Caco-2 (cell line): ENCODE measurements around the gene ZNF326. TPM values are rescaled to one million over a fixed set of nuclear protein-coding genes. Genes with fewer than 3 reads are reported as not detected.
A peak's percentile ranks its signal among the peaks of the same experiment; 100 is the strongest.

Experiments used
- BruUV-seq: library from RNA; stranded (reverse); fragments of 400-500 nt; replicated peaks from 2 replicates; lab custom pipeline; 2021; lab: Mats Ljungman, UMichigan
- CTCF ChIA-PET: fragments of 300-600 bp; sonication (Branson Sonifier 250); formaldehyde crosslinking; loops from one replicate; lab custom pipeline; 2022; ENCODE audit warnings: antibody characterized with exemption; lab: Charles Lee
- POLR2A ChIA-PET: fragments of 300-600 bp; sonication (Branson Sonifier 250); formaldehyde crosslinking; loops from one replicate; lab custom pipeline; 2022; ENCODE audit warnings: antibody characterized with exemption; lab: Charles Lee
- DNase-seq, 2 experiments: peaks; one replicate each; pipeline versions ENCODE4 v3.0.0 to v3.0.0-alpha.2; 2020 to 2022
- H3K27me3 ChIP-seq: replicated peaks from 2 replicates; pipeline ENCODE4 v1.6.0; 2011; ENCODE audit warnings: low read length; ENCODE audit not compliant: control insufficient read depth, insufficient read depth
- H3K36me3 ChIP-seq: 2 replicates; pipeline ENCODE4 v1.5.1; 2011; ENCODE audit warnings: low read length; ENCODE audit not compliant: control insufficient read depth, insufficient read depth
- H3K4me1 ChIP-seq: fragments of 250-450 bp; sonication (Bioruptor Pico); 2 replicates; pipeline ENCODE4 v1.5.1; 2020; ENCODE audit warnings: mild to moderate bottlenecking
- H3K4me3 ChIP-seq: 2 replicates; pipeline ENCODE4 v1.5.1; 2011; ENCODE audit warnings: low read depth, mild to moderate bottlenecking, control low read depth, low read length
- H3K9me3 ChIP-seq: fragments of 250-450 bp; sonication (Bioruptor Pico); 2 replicates; pipeline ENCODE4 v1.5.1; 2020; ENCODE audit warnings: mild to moderate bottlenecking, moderate library complexity
- H3K27ac Mint-ChIP-seq: one replicate; pipeline ENCODE4 v1.8.0; 2022; ENCODE audit warnings: mixed read lengths; ENCODE audit not compliant: unreplicated experiment
- H3K27me3 Mint-ChIP-seq: one replicate; pipeline ENCODE4 v1.8.0; 2022; ENCODE audit warnings: mixed read lengths; ENCODE audit not compliant: insufficient read depth, unreplicated experiment
- H3K36me3 Mint-ChIP-seq: one replicate; pipeline ENCODE4 v1.8.0; 2022; ENCODE audit warnings: mild to moderate bottlenecking, mixed read lengths; ENCODE audit not compliant: insufficient read depth, unreplicated experiment
- H3K4me1 Mint-ChIP-seq: one replicate; pipeline ENCODE4 v1.8.0; 2022; ENCODE audit warnings: low read depth, mixed read lengths; ENCODE audit not compliant: unreplicated experiment
- H3K4me3 Mint-ChIP-seq: one replicate; pipeline ENCODE4 v1.8.0; 2022; ENCODE audit warnings: mild to moderate bottlenecking, moderate library complexity, mixed read lengths; ENCODE audit not compliant: unreplicated experiment
- H3K9me3 Mint-ChIP-seq: one replicate; pipeline ENCODE4 v1.8.0; 2022; ENCODE audit warnings: mixed read lengths; ENCODE audit not compliant: unreplicated experiment
- intact Hi-C: fragments of 100-400 bp; cut with micrococcal nuclease; formaldehyde crosslinking; loops from one replicate; pipeline ENCODE4 v1.10.0; 2022; ENCODE audit not compliant: unreplicated experiment
- total RNA-seq: library from RNA; stranded (reverse); gene quantifications from 2 replicates; pipeline ENCODE4 v1.2.3, GENCODE V29; 2022
- TF ChIP-seq, protein P1 (sequence below), 2 experiments: fragments of 200-600 bp in 1 of 2; IDR thresholded peaks; 1 replicate in 1 of 2; 2 replicates in 1 of 2; pipeline versions ENCODE4 v1.5.1 to v1.8.0; 2011 to 2022; ENCODE audit warnings: antibody characterized with exemption in 1 of 2, control low read depth in 1 of 2, inconsistent platforms in 1 of 2, low read depth in 1 of 2, low read length in 1 of 2, mild to moderate bottlenecking in 1 of 2, moderate library complexity in 1 of 2; ENCODE audit not compliant: insufficient read depth in 1 of 2, severe bottlenecking in 1 of 2, unreplicated experiment in 1 of 2

Gene ZNF326
- total RNA-seq, 1 experiment from 2014 or later: 31.7 TPM

DNA sequence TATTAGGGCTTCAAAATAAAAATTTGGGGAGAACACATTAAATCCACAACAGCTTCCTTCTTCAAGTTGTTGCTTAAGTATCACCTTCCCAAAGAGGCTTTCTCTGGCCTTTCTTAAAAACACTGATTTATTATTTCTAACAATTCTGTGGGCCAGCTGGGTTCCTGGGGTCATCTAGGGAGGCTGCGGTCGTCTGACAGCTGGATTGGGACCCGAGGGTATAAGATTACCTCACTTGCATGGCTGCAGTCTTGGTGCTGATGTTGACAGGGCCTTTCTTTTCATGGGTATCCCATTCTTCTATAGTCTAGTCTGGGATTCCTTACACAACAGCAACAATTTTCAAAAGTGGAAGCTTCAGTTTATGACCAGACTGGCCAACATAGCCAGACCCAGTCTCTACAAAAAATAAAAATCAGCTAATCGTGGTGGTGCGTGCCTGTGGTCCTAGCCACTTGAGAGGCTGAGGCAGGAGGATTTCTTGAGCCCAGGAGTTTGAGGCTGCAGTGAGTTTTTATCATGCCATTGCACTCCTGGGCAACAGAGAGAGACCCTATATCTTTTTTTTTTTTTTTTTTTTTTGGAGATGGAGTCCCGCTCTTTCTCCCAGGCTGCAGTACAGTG, 46.1 kb upstream of the ZNF326 start:
- H3K4me1 Mint-ChIP-seq: peaks cover 5% of the 10 kb centered on the region

DNA sequence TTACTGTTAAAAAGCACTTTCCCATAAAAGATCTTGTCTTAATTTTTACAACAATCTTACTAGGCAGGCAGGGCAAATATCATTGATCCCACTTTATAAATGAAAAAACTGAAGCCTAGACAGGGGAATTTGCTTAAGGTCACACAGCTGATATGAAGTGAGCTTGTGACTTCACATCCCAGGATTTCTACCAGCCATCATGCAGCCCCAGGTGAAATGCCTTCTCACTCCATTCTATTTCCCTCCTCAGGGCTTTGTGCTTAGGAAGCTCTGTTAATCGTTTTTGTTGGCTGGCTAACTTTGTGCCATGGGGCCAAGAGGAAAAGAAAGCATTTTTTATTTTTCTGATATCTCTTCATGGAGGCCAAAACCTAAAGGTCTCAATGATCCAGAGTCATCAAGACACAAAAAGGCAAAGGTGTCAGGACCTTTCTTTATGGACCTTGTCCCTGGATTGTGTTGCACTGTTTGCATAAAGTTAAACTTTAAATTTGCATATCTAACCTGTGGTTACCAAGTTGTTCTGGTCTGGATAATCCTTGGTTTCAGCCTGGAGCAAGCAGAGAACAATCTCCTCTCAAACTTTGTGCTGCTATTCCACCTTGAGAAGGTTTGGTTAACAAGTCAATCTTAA, 44.8 kb upstream of the ZNF326 start:
- CTCF ChIA-PET: interaction anchor here (0.7 to 1.3 kb wide), 2 partner anchors 106 to 145 kb away, joined by 4 read pairs; no protein-coding TSS in a partner anchor
- H3K36me3 Mint-ChIP-seq: no peaks in the 10 kb centered on the region
- no peak overlapping the region for H3K4me3 ChIP-seq
- no peaks in the 10 kb centered on the region for H3K9me3 ChIP-seq
- peaks cover 42% of the 10 kb centered on the region for H3K4me1 ChIP-seq
- no peaks in the 10 kb centered on the region for H3K9me3 Mint-ChIP-seq
- H3K4me1 Mint-ChIP-seq: peaks cover 13% of the 10 kb centered on the region
- H3K36me3 ChIP-seq: no peaks in the 10 kb centered on the region
- no TSS peak for BruUV-seq
- H3K4me3 Mint-ChIP-seq: no peak overlapping the region
- intact Hi-C loops: loop anchor here (1.0 to 2.0 kb wide), 3 partner anchors 48 to 142 kb away; no protein-coding TSS in a partner anchor
- DNase-seq: peak in 1 of 2 experiments; percentile 24
- TF ChIP-seq, protein P1, sequence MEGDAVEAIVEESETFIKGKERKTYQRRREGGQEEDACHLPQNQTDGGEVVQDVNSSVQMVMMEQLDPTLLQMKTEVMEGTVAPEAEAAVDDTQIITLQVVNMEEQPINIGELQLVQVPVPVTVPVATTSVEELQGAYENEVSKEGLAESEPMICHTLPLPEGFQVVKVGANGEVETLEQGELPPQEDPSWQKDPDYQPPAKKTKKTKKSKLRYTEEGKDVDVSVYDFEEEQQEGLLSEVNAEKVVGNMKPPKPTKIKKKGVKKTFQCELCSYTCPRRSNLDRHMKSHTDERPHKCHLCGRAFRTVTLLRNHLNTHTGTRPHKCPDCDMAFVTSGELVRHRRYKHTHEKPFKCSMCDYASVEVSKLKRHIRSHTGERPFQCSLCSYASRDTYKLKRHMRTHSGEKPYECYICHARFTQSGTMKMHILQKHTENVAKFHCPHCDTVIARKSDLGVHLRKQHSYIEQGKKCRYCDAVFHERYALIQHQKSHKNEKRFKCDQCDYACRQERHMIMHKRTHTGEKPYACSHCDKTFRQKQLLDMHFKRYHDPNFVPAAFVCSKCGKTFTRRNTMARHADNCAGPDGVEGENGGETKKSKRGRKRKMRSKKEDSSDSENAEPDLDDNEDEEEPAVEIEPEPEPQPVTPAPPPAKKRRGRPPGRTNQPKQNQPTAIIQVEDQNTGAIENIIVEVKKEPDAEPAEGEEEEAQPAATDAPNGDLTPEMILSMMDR (IDR thresholded peaks at IDR 0.05; ENCODE audit: insufficient read depth in 1 of 2, low read depth in 1 of 2, low read length in 1 of 2, severe bottlenecking in 1 of 2, unreplicated experiment in 1 of 2): no peak
- no peaks in the 10 kb centered on the region for H3K27me3 ChIP-seq
- peak overlapping the region; percentile 57 for H3K27ac Mint-ChIP-seq
- H3K27me3 Mint-ChIP-seq: no peaks in the 10 kb centered on the region
- POLR2A ChIA-PET: interaction anchor here (0.6 kb wide), 1 partner anchor 633 kb away, joined by 3 read pairs; no protein-coding TSS in a partner anchor

More for the DNA sequence above, 46.1 kb upstream of the ZNF326 start:
- no peaks in the 10 kb centered on the region for H3K27me3 ChIP-seq
- no TSS peak for BruUV-seq
- TF ChIP-seq, protein P1 (IDR thresholded peaks at IDR 0.05; ENCODE audit: insufficient read depth in 1 of 2, low read depth in 1 of 2, low read length in 1 of 2, severe bottlenecking in 1 of 2, unreplicated experiment in 1 of 2): no peak
- H3K36me3 Mint-ChIP-seq: no peaks in the 10 kb centered on the region
- intact Hi-C loops: no loop called here
- DNase-seq: no peak
- no peaks in the 10 kb centered on the region for H3K27me3 Mint-ChIP-seq
- CTCF ChIA-PET: interaction anchor here (1.3 kb wide), 1 partner anchor 105 kb away, joined by 4 read pairs; no protein-coding TSS in a partner anchor
- peaks cover 32% of the 10 kb centered on the region for H3K4me1 ChIP-seq
- H3K4me3 Mint-ChIP-seq: no peak overlapping the region
- no peaks in the 10 kb centered on the region for H3K36me3 ChIP-seq
- H3K4me3 ChIP-seq: no peak overlapping the region
- POLR2A ChIA-PET: interaction anchor here (0.5 kb wide), 1 partner anchor 1058 kb away, joined by 7 read pairs; no protein-coding TSS in a partner anchor
- H3K9me3 Mint-ChIP-seq: no peaks in the 10 kb centered on the region
- H3K27ac Mint-ChIP-seq: no peak overlapping the region
- no peaks in the 10 kb centered on the region for H3K9me3 ChIP-seq

DNA sequence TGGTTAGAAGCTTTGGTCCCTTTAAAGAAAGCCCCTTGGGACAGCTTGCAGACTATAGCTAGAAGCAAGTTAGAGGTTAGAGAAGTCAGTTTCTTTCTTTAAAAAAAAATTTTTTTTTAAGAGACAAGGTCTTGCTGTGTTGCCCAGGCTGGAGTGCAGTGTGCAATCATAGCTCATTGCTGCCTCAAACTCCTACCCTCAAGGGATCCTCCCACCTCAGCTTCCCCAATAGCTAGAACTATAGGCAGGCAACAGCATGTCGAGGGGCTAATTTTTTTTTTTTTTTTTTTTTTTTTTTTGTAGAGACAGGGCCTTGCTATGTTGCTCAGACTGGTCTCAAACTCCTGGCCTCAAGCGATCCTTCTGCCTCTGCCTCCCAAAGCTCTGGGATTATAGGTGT, 44.2 kb upstream of the ZNF326 start:
- no peaks in the 10 kb centered on the region for H3K27me3 Mint-ChIP-seq
- Histone ChIP-seq H3K27me3 (no peaks in the 10 kb centered on the region), H3K4me1 (peaks cover 48% of the 10 kb centered on the region), H3K36me3 (no peaks in the 10 kb centered on the region), H3K4me3 (no peak overlapping the region), H3K9me3 (no peaks in the 10 kb centered on the region)
- no peak overlapping the region for H3K4me3 Mint-ChIP-seq
- ChIA-PET CTCF (interaction anchor here (0.7 kb wide), 1 partner anchor 146 kb away, joined by 4 read pairs; no protein-coding TSS in a partner anchor), POLR2A (interaction anchor here (0.6 kb wide), 1 partner anchor 633 kb away, joined by 3 read pairs; no protein-coding TSS in a partner anchor)
- TF ChIP-seq, protein P1 (IDR thresholded peaks at IDR 0.05; ENCODE audit: insufficient read depth in 1 of 2, low read depth in 1 of 2, low read length in 1 of 2, severe bottlenecking in 1 of 2, unreplicated experiment in 1 of 2): no peak
- no peaks in the 10 kb centered on the region for H3K36me3 Mint-ChIP-seq
- H3K27ac Mint-ChIP-seq: no peak overlapping the region
- DNase-seq: no peak
- intact Hi-C loops: loop anchor here (1.0 to 2.0 kb wide), 3 partner anchors 48 to 142 kb away; no protein-coding TSS in a partner anchor
- BruUV-seq: no TSS peak
- no peaks in the 10 kb centered on the region for H3K9me3 Mint-ChIP-seq
- H3K4me1 Mint-ChIP-seq: peaks cover 19% of the 10 kb centered on the region
